ENCODE measurements around the gene ASPHD2.

Gene ASPHD2

GRCh38 chr22:26430600-26430999, 1.5 kb downstream of the ASPHD2 start:
- TF ChIP-seq CTCF (IDR thresholded peaks at IDR 0.05; ENCODE audit: low read length, missing control alignments): no peak
- DNase-seq (ENCODE audit: low read depth): no peak
- no peak overlapping the region for H3K4me3 ChIP-seq (replicated peaks; ENCODE audit: low read depth, low read length)

DNA sequence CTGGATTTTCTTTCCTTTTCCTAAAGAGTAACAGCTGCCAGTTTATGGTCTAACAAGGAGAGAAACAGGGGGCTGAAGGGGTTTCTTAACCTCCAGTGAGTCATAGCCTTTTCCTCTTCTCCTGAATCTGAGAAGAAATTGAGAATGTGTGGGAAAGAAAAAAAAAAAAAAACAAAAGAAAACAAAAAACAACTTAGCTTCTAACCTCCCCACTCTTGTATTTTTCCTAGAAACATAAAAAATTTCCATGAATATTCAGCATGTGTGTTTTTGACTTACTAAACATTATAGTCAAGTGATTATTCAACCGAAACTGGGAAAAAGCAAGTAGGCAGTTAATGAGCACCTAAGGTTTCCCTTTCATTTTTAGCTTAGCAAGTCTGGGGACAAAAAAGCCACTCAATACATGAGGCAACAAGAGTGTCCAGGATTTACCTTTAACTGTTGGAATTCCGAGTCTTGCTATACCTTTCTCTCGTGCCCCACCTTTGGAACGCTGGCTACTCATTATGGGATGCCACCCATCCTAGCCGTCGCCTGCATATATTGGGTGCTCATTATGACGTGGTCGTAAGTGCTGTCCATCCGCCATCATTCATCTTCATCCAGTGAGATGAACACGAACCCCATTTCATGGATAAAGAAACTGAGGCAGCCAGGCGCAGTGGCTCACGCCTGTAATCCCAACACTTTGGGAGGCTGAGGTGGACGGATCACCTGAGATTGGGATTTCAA, 2.4 kb downstream of the ASPHD2 start:
- H3K4me3 ChIP-seq (replicated peaks; ENCODE audit: low read depth, low read length): no peak overlapping the region
- TF ChIP-seq CTCF (IDR thresholded peaks at IDR 0.05; ENCODE audit: low read length, missing control alignments): no peak
- peak; percentile 66 for DNase-seq (ENCODE audit: low read depth)

DNA sequence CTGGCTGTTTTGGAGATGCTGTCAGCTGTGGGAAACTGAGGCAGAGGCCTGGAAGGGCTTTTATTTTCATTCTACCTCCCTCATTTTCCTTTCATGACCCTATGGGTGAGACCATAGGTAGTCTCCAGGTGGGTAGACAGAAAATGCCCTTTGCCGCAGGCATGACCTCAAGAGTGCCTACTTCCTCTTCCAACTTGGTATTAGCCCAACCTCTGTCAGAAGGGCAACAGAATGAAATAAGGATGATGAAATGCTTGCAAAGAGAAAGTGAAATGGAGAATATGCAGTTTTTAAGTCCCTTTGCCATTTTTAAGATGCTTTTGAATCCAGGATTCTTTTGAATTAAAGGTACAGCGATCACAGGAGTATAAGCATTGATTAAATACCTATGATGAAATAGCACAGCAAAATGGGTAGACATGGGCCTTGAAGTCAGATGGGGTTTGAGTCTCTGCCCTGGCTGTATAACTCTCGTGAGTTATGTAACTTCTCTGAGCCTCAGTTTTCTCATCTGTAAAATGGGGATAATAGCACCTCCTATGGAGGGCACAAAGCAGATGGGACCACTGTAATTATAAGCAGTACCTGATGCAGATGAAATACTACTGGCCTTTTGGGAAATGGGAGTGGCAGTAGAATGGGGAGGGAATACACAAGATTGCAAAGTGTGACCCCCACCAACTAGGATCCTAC, 3.7 kb downstream of the ASPHD2 start:
- TF ChIP-seq CTCF (IDR thresholded peaks at IDR 0.05; ENCODE audit: low read length, missing control alignments): no peak
- no peak overlapping the region for H3K4me3 ChIP-seq (replicated peaks; ENCODE audit: low read depth, low read length)
- no peak for DNase-seq (ENCODE audit: low read depth)

GRCh38 chr22:26433805-26434204, 4.7 kb downstream of the ASPHD2 start:
- no peak overlapping the region for H3K4me3 ChIP-seq (replicated peaks; ENCODE audit: low read depth, low read length)
- TF ChIP-seq CTCF (IDR thresholded peaks at IDR 0.05; ENCODE audit: low read length, missing control alignments): no peak
- no peak for DNase-seq (ENCODE audit: low read depth)

- no peak for TF ChIP-seq CTCF (IDR thresholded peaks at IDR 0.05; ENCODE audit: low read length, missing control alignments)
- DNase-seq (ENCODE audit: low read depth): no peak
- no peak overlapping the region for H3K4me3 ChIP-seq (replicated peaks; ENCODE audit: low read depth, low read length)
Observed at GRCh38 chr22:26435327-26436093, 6.5 kb downstream of the ASPHD2 start.

- peak; percentile 9 for DNase-seq (ENCODE audit: low read depth)
- no peak overlapping the region for H3K4me3 ChIP-seq (replicated peaks; ENCODE audit: low read depth, low read length)
- no peak for TF ChIP-seq CTCF (IDR thresholded peaks at IDR 0.05; ENCODE audit: low read length, missing control alignments)
Observed at GRCh38 chr22:26436903-26437515, 7.9 kb downstream of the ASPHD2 start.
